Head of caudate nucleus (tissue), 42 donors: ENCODE measurements around the gene CNIH1.
A peak's percentile ranks its signal among the peaks of the same experiment; 100 is the strongest.
"Not testable (repeated sequence)": the region's sequence is repeated elsewhere in the genome, so short reads cannot be mapped to it uniquely, and the experiment has no call there.

Experiments
- DNase-seq, 42 donors: peaks; one replicate each; pipeline versions ENCODE4 v3.0.0 to v3.0.0-alpha.2; 2020 to 2021; ENCODE audit warnings: mixed read lengths in 7 of 42
- intact Hi-C: fragments of 100-400 bp; cut with DNase I; formaldehyde crosslinking; loops from one replicate; pipeline ENCODE4 v1.15.0; 2022

Gene CNIH1

DNA sequence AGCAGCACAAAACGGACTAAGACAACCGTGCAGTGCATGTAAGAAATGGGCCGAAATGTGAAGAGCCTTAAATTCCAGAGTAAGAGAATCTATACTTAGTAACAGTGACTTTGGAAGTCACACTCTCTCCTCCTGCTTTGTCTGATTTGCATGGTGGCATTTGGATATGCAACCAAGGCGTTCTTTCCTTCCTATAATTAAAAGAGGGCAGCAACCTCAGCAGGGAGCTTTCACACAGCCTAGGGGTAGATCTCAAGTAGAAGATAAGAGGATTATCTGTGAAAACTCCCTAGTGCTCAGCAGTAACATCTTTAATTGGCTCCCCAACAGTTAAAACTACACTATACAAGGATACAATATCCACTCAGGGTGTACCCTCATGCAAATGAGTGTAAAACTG, 31.1 kb upstream of the CNIH1 start:
- no peak for DNase-seq
- intact Hi-C loops = no loop called here

DNA sequence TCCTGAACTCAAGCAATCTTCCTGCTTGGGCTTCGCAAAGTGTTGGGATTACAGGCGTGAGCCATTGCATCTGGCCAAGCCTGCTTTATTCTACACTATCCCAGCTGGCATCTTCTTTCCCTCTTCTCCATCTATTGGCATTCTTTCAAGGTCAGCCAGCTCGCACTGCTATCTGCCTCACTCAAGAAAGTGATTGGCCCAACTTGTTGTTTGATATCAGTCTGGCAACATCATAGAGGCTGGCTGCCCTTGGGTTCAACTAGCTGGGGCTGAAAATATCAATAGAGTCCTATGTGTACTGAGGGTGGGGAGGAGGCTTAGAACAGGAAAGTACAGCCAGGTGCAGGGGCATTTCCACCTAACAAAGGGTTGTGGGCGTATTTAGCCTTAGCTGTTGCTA, 30.5 kb upstream of the CNIH1 start:
- no peak for DNase-seq
- intact Hi-C loops = no loop called here

DNA sequence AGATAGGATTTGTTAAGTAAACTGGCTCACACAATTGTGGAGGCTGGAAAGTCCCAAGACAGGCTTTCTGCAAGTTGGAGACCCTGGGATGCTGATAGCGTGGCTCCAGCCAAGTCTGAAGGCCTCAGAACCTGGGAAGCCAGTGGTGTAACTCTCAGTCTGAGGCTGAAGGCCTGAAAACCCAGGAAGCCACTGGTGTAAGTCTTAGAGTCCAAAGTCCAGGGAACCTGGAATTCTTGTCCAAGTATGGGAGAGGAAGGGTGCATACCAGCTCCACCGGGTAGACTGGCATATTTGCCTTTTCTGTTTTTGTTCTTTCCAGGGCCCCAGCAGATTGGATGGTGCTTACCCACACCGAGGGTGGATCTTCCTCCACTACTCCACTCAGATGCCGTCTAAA, 29.5 kb upstream of the CNIH1 start:
- DNase-seq = no peak

DNA sequence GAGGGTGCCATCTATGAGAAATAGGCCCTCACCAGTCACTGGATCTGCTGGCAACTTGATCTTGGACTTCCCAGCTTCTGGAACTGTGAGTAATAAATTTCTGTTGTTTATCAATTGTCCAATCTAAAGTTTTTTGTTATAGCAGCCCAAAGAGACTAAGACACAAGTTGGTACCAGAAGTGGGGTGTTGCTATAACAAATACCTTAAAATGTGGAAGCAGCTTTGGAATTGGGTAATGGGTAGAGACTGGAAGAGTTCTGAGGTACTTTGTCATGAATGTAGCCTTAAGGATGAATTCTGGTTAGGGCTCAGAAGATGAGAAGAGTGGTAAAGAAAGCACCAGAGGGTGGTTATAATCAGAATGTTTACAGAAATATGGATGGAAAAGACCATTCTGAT, 26.1 kb upstream of the CNIH1 start:
- DNase-seq = no peak
- intact Hi-C loops = no loop called here

More for the DNA sequence above, 29.5 kb upstream of the CNIH1 start:
- intact Hi-C loops = no loop called here

DNA sequence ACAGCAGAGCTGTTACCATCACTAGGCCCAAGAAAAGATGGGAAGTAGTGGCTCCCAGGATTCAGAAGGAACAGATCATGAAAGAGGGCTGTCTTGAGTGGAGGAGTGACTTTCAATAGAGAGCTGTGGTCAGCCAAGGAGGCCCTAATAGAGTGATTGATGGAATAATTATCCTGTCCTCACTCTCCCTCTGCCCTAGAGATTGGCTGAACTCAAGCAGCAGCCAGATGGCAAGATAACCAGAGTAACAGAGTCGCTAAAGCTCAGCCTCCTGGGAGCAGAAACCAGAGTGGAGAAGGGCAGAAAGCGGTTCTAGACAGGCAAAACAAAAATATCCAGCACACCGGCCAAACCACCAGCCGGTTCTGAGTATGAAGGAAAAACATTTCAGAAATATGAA, 24.5 kb upstream of the CNIH1 start:
- DNase-seq = no peak
- intact Hi-C loops = no loop called here

DNA sequence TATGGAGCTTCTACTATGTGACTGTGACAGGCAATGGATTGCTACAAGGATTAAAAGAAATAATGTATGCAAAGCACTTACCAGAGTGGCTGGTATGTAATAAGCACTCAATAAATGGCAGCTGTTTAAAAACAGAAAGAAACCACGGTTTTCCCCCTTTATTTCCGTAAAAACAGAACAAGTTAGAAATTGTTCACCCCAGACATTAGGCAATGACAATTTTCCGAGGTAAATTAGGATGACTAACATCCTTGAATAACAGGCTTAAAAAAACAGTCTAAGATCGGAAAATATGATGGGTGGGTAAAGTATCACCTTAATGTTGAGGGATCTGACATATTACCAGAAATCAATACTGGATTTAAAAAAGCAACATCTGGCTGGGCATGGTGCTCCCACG, 20.9 kb upstream of the CNIH1 start:
- intact Hi-C loops = no loop called here
- no peak for DNase-seq

DNA sequence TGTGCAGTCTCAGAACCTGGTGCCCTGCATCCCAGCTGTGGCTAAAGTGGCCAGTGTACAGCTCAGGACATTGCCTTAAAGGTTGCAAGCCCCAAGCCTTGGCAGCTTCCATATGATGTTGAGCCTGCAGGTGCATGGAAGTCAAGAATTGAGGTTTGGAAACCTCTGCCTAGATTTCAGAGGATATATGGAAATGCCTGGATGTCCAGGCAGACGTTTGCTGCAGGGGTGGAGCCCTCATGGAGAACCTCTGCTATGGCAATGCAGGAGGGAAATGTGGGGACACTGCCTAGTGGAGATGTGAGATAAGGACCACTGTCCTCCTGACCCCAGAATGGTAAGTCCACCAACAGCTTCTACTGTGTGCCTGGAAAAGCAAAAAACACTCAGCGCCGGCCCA, 17.9 kb upstream of the CNIH1 start:
- DNase-seq = no peak
- intact Hi-C loops = no loop called here

DNA sequence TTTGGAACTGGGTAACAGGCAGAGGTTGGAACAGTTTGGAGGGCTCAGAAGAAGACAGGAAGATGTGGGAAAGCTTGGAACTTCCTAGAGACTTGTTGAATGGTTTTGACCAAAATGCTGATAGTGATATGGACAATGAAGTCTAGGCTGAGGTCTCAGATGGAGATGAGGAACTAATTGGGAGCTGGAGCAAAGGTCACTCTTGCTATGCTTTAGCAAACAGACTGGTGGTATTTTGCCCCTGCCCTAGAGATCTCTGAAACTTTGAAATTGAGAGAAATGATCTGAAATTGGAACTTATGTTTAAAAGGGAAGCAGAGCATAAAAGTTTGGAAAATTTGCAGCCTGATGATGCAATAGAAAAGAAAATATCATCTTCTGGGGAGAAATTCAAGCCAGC, 17.4 kb upstream of the CNIH1 start:
- DNase-seq, intact Hi-C loops: not testable (repeated sequence)

DNA sequence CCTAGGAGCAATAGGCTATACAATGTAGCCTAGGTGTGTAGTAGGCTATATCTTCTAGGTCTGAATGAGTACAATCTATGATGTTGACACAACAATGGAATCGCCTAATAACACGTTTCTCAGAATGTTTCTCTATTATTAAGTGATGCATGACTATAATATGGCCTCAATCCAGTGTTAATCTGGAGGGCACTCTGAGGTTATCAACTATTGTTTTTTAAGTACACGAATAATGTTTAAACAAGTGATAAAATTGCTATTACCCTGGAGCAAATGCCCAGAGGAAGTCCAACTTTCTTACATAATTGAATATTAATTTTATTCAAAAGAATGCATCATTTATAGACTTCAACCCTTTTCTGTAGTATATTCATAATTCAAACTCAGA, 16.4 kb upstream of the CNIH1 start:
- no peak for DNase-seq
- intact Hi-C loops = no loop called here

DNA sequence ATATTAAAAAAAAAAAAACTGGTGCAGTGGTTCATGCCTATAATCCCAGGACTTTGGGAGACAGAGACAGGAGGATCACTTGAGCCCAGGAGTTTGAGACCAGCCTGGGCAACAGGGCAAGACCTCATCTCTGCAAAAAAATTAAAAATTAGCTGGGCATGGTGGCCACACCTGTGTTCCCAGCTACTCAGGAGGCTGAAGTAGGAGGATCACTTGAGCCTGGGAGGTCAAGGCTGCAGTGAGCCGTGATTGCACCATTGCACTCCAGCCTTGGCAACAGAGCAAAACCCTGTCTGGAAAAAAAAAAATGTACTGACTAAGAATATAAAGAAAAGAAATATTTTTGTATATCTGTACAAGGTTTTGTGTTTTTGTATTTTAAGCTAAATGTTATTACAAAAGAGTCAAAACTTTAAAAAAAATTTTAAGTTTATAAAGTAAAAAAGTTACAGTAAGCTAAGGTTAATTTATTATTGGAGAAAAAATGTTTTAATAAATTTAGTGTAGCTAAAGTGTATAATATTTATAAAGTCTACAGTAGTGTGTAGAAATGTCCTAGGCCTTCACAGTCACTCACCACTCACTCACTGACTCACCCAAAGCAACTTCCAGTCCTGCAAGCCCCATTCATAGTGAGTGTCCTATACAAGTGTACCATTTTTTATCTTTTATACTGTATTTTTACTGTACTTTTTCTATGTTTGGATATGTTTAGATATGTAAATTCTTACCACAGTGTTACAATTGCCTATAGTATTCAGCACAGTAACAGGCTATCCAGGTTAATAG, 15.8 kb upstream of the CNIH1 start:
- intact Hi-C loops, DNase-seq: not testable (repeated sequence)

DNA sequence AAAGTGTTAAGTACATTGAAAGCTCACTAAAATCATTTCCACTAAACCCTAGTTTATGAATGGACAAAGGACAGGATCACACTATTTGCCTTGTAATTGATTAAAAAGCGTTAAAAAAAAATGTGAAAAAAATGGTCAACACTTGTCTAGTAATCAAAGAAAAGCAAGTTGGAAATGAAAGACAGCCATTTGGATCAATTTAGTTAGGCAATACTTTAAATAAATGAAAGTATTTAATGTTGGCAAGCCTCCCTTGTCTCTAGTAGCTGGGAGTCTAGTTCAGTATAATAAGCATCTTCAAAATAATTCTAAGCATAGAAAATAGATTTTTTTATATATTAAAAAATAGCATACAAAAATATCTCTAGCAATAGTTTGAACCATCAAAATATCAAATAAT, 14.2 kb upstream of the CNIH1 start:
- intact Hi-C loops = no loop called here
- DNase-seq = no peak

DNA sequence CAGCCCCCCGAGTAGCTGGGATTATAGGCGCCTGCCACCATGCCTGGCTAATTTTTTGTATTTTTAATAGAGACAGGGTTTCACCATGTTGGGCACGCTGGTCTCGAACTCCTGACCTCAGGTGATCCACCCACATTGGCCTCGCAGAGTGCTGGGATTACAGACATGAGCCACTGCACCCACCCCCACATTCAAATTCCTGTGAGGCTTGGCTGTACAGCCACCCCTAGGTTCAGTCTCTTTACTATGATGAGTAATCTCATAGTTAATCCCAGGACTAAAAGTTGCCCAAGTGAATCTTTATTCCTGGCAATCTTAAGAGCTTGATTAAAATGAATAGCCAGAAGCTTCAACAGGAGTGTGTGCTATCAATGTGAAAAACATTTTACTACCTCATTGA, 12.8 kb upstream of the CNIH1 start:
- intact Hi-C loops, DNase-seq: not testable (repeated sequence)

DNA sequence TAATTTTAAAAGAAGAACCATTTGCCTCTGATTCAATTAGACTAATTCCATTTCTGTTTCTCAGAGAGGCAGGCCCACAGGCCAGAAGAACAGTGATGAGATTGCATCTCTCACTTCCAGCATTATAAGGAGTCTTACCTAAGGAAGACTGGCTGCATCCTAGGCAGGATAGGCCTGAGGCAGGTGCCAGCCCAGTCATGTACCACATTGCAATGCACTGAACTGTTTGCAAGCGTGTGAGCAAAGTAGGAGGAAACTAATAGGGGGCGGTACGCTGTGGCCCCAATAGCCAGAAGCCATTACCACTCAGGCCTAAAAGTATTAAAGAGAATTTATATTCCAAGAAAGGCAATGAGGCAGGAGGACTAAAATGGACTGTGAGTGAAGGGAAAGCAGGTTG, 12.1 kb upstream of the CNIH1 start:
- DNase-seq = no peak
- intact Hi-C loops = no loop called here

DNA sequence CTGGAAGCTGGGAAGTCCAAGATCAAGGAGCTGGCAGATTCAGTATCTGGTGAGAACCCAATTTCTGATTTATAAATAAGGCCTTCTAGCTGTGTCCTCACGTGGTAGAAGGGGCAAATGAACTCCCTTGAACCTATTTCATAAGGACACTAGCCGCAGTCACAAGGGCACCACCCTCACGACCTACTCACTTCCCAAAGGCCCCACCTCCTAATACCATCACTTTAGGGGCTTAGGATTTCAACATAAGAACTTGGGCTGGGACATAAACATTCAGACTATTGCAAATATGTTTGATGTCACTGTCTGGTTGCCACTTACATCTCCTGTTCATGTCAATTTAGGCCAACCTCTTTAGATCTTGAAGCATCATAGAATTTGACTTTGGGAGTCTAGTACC, 10.8 kb upstream of the CNIH1 start:
- no peak for DNase-seq
- intact Hi-C loops = no loop called here

DNA sequence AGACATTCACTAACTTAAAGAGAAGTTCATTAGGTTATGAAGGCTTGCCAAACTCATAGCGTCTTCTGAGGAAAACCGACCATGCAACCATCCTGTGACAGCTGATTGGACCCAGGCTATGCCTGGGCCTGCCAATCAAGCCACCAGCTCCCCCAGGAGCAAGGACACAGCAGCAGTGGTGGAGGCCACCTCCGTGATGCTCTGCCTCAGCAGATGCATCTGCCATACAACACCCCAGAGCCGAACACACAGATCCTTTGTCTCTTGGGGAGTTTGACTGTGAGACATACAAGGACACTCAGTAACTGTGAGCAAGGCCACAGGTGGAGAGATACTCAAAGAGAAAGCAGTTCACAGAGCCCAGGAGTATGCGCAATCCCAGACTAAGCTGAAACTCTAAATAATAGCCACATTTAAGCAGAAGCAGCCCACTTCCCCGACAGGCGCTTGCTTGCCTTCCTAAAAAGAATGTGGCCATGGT, 10.0 kb upstream of the CNIH1 start:
- intact Hi-C loops = no loop called here

DNA sequence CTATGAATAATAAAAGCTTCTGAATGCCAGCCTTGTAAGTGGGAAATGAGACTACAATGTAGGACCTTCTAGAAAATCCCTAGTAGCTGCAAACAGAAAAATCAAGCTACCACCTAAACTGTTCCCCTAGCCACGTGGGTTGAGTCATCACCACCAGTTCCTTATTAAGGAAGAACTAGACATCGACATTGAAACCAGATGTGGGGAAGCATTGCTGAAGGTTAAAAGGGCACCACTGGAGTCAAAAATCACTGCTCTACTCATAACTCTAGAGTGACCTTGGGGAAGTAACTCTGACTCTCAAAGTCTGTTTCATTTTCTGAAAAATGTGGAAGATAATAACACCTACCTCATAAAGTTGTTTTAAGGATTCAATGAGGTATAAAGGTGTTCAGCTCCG, 9.4 kb upstream of the CNIH1 start:
- peak in 1 of 42 donors; percentile 19 for DNase-seq
- intact Hi-C loops = no loop called here

More for the DNA sequence above, 10.0 kb upstream of the CNIH1 start:
- DNase-seq = no peak

DNA sequence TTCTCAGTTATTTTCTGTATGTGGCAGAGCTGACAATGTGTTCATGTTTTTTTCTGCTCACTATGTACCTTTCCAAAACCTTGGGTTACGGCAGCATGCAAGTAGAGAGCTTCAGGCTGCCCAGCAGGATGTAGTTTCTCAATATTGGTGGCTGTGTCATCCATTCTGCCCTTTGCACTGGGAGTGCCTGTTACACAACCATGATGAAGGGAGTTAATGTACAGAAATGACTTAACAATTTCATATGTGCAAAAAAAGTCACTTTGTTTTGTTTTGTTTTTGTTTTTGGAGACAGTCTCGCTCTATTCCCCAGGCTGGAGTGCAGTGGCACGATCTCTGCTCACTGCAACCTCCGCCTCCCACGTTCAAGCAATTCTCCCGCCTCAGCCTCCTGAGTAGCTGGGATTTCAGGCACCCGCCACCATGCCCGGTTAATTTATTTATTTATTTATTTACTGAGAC, 6.1 kb upstream of the CNIH1 start:
- no peak for DNase-seq
- intact Hi-C loops = no loop called here

DNA sequence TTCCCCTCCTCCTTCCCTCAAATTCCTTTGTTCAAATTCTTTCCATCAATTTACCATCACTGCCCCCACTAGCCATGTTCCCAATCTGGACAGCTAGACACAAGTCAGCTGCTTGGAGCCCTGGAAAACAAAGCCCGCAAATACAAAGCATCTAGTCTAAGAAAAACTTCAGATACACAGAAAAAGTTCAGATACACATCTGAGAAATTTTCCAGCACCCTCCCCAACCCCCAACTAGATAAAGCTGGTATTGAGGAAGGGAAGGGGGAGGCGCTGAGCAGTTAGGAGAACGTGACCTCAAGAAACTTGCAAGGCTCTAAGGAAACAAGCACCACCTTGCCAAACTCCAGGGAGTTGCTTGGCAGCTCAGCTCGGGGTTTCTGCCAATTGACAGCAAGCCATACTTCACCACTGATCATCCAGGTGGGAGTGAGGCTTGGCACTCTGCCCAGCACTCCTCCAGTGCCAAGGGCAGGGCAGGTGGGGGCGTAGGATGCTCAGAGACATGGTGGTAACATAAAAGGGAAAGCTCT, 5.1 kb upstream of the CNIH1 start:
- intact Hi-C loops = no loop called here
- peak; percentile 61 to 95 (median 84) for DNase-seq

DNA sequence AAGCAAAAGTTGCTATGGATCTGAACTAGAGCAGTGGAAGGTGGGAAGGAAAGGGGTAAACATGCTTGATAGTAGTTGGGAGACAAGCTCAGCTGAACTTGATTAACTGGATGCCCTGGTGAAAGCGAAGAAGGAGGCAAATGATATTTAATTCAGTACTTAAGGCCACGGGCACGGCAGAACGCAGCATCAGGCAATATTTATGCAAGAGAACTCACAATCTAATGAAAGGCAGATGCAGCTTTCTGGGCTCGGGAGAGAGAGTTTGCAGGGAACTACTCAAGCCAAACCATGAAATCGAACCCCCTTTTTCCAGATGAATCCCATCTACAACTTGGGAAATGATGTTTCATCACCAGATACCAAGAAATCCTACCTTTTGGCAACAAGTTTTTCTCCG, 3.5 kb upstream of the CNIH1 start:
- no peak for DNase-seq
- intact Hi-C loops = loop anchor here (5.0 kb wide), 1 partner anchor 63 kb away; the partner anchor contains the start of gene CGRRF1

DNA sequence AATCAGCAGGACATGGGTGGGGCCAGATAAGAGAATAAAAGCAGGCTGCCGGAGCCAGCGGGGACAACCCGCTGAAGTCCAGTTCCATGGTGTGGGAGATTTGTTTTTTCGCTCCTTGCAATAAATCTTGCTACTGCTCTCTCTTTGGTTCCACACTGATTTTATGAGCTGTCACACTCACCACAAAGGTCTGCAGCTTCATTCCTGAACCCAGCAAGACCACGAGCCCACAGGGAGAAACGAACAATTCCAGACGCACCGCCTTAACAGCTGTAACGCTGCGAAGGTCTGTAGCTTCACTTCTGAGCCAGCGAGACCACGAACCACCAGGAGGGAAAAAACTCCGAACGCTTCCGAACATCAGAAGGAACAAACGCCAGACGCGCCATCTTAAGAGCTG, 2.8 kb upstream of the CNIH1 start:
- no peak for DNase-seq
- intact Hi-C loops = loop anchor here (5.0 kb wide), 1 partner anchor 63 kb away; the partner anchor contains the start of gene CGRRF1

DNA sequence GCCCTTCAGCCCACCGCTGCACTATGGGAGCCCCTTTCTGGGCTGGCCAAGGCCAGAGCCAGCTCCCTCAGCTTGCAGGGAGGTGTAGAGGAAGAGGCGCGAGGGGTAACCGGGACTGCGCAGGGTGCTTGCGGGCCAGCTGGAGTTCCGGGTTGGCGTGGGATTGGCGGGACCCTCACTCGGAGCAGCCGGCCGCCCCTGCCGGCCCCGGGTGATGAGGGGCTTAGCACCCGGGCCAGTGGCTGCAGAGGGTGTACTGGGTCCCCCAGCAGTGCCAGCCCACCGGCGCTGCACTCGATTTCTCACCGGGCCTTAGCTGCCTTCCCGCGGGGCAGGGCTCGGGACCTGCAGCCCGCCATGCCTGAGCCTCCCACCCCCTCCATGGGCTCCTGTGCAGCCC, 1.8 kb upstream of the CNIH1 start:
- intact Hi-C loops = loop anchor here (5.0 kb wide), 1 partner anchor 64 kb away; the partner anchor contains the start of gene CGRRF1
- DNase-seq = not testable (repeated sequence)
